Esophagus squamous epithelium (tissue), 5 donors: ENCODE results near the gene FIBP. TPM values are rescaled to one million over a fixed set of nuclear protein-coding genes. Genes with fewer than 3 reads are reported as not detected.
A peak's percentile ranks its signal among the peaks of the same experiment; 100 is the strongest.

Experiments
- DNase-seq: peaks from one replicate; lab custom pipeline; 2025; lab: John Stamatoyannopoulos, UW
- H3K27ac ChIP-seq, 4 donors: fragments of 200-600 bp; sonication (generic); one replicate each; pipeline ENCODE4 v1.5.1; 2016 to 2019; ENCODE audit warnings: mild to moderate bottlenecking in 1 of 4
- H3K27me3 ChIP-seq, 4 donors: fragments of 200-600 bp; sonication (generic); 1 replicate in 3 of 4; 2 replicates in 1 of 4; pipeline versions ENCODE4 v1.5.1 to v1.6.0; 2017 to 2021; ENCODE audit warnings: antibody characterized with exemption in 1 of 4
- H3K36me3 ChIP-seq, 3 donors: fragments of 200-600 bp; sonication (generic); one replicate each; pipeline ENCODE4 v1.5.1; 2016 to 2019
- H3K4me1 ChIP-seq, 3 donors: fragments of 200-600 bp; sonication (generic); one replicate each; pipeline ENCODE4 v1.5.1; 2017 to 2019
- H3K4me3 ChIP-seq, 4 donors: fragments of 200-600 bp; sonication (generic); 1 replicate in 3 of 4; 2 replicates in 1 of 4; pipeline ENCODE4 v1.5.1; 2016 to 2019; ENCODE audit warnings: mild to moderate bottlenecking in 2 of 4, moderate library complexity in 1 of 4
- H3K9me3 ChIP-seq, 3 donors: fragments of 200-600 bp; sonication (generic); one replicate each; pipeline ENCODE4 v1.5.1; 2016 to 2019
- POLR2A ChIP-seq, 4 donors: fragments of 450-650 bp; IDR thresholded peaks; one replicate each; pipeline ENCODE4 v1.6.1; 2017; ENCODE audit warnings: antibody characterized with exemption in 4 of 4, mild to moderate bottlenecking in 4 of 4, moderate library complexity in 3 of 4
- WGBS, 2 donors: methylation state at CpG; one replicate each; pipeline ENCODE4 v1.1.5; 2018; 5-methylcytosine and 5-hydroxymethylcytosine counted together
- intact Hi-C: fragments of 100-400 bp; cut with DNase I; formaldehyde crosslinking; loops from one replicate; pipeline ENCODE4 v1.15.0; 2022
- total RNA-seq, 4 donors: library from RNA; depleted of rRNA; stranded (reverse); fragments of >200 nt; gene quantifications; one replicate each; pipeline ENCODE4 v1.1.0, GENCODE V29; 2016
- TF ChIP-seq, protein P1 (sequence below), 6 experiments: fragments of 450-650 bp in 4 of 6; fragments of 200-600 bp in 2 of 6; sonication (generic) in 2 of 6; IDR thresholded peaks; one replicate each; pipeline ENCODE4 v1.5.1; 2016 to 2019; ENCODE audit warnings: antibody characterized with exemption in 6 of 6, mild to moderate bottlenecking in 4 of 6, moderate library complexity in 4 of 6
- donor health status: DM: yes; HTN: yes; CAD: no.

FIBP gene
- total RNA-seq, 4 donors from 2014 or later: 35.7 to 60.1 (median 38.4) TPM

DNA sequence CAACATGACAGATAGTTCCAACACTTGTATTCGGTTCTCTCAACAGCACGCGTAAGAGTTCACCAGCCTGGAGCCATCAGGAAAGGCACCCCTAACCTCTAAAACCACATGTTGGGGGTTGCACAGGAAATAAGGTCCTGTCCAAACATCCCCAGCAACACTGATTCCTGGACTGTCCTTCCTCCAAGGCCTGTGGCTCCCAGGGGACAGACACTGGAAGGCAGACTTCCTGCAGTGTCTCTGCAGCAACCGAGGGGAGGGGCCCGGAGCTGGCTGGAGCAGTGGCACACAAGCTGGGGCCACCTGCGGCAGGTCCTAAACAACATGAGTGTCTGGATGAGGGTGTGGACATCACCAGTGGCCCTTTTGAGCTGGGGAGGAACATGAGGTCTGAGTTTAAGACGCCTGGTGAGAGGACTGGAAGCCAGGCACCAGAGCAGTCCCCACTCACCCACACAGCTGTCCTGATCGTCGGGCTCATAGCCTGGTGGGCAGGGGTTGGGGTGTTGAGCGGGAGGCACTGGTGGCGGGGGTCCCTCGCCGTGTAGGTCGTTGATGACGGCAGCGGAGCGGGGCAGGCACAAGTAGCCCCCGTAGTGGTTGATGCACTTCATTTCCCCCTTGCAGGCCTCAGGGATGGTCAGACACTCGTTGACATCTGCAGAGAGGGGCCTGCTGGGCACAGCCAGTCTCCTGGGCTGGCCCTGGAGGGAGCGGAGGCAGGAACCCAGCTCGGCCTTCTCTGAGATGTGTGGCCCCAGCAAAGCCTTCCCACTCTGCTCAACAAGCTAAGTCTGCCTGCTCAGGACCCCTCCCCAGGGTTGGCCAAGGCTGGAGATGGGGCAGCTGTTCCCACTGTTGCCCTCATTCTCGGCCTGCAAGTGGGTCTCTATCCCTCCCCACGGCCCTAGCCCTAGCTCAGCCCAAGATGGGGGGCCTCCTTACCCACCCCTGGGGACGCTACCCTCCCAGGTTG is 17.3 kb downstream of the FIBP start:
- no peak for DNase-seq
- Histone ChIP-seq H3K4me1 (peaks cover 16 to 51% (median 18%) of the 10 kb centered on the region in 3 donors), H3K27ac (peak overlapping the region; percentile 81 to 95 (median 87)), H3K27me3 (no peaks in the 10 kb centered on the region), H3K4me3 (peak overlapping the region in 3 of 4 donors; percentile 59 to 73 (median 63)), H3K36me3 (peaks cover under 1 to 24% (median under 1%) of the 10 kb centered on the region in 3 donors), H3K9me3 (no peaks in the 10 kb centered on the region)
- intact Hi-C loops: no loop called here
- WGBS, 2 donors: 60% methylated on average over 3 to 17 of the region's 24 CpGs
- TF ChIP-seq, protein P1, sequence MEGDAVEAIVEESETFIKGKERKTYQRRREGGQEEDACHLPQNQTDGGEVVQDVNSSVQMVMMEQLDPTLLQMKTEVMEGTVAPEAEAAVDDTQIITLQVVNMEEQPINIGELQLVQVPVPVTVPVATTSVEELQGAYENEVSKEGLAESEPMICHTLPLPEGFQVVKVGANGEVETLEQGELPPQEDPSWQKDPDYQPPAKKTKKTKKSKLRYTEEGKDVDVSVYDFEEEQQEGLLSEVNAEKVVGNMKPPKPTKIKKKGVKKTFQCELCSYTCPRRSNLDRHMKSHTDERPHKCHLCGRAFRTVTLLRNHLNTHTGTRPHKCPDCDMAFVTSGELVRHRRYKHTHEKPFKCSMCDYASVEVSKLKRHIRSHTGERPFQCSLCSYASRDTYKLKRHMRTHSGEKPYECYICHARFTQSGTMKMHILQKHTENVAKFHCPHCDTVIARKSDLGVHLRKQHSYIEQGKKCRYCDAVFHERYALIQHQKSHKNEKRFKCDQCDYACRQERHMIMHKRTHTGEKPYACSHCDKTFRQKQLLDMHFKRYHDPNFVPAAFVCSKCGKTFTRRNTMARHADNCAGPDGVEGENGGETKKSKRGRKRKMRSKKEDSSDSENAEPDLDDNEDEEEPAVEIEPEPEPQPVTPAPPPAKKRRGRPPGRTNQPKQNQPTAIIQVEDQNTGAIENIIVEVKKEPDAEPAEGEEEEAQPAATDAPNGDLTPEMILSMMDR (IDR thresholded peaks at IDR 0.05): no peak
- no peak for TF ChIP-seq POLR2A (IDR thresholded peaks at IDR 0.05)

DNA sequence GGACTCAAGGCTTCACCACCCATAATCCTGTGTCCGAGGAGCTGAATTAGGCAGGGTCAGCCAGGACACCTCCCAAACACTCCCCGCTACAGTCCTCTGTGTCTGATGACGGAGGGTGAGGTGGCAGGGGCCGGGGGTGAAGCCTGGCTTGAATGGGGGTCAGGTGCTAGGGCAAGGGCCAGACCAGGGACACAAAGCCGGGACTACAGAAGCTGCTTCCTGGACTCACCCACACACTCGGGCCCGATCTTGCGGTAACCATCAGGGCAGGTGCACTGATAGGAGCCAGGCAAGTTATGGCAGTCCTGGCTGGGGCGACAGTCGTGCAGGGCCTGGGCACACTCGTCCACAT is 18.0 kb downstream of the FIBP start:
- Histone ChIP-seq H3K4me1 (peaks cover 16 to 51% (median 18%) of the 10 kb centered on the region in 3 donors), H3K27ac (peak overlapping the region in 2 of 4 donors; percentile 92 to 95), H3K9me3 (no peaks in the 10 kb centered on the region), H3K4me3 (no peak overlapping the region), H3K36me3 (peaks cover 7 to 31% (median 7%) of the 10 kb centered on the region in 3 donors), H3K27me3 (no peaks in the 10 kb centered on the region)
- TF ChIP-seq POLR2A (IDR thresholded peaks at IDR 0.05): no peak
- TF ChIP-seq, protein P1 (IDR thresholded peaks at IDR 0.05): no peak
- intact Hi-C loops: no loop called here
- WGBS, 2 donors: 71 to 100% methylated on average over 1 to 8 of the region's 11 CpGs
- DNase-seq: no peak

DNA sequence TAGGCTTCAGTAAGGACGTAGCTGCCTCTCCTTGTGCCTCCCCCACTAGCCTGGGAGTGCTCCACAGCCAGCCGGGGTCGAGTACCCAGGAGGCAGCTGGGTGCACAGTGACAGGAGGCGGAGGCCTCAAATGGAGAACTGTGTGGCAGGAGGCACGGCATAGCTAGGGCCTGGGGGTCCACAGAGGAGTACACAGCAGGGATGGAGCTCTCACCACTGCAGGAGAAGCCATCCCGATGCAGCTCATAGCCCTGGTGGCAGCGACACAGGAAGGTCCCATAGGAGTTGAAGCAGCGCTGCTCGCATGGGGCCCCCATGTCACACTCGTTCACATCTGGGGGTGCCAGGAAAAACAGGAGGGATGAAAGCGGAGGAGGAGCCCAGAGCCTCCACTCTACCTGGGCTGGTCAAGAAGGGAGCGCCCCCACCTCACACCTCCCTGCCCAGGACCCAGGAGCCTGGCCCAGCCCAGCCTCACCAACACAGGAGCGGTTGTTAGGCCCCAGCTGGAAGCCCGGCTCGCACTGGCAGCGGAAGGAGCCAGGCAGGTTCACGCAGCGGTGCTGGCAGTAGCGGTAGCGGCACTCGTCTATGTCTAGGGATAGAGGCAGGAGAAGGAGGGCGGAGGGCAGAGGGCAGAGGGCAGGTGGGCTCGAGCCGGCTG is 18.5 kb downstream of the FIBP start:
- peak overlapping the region in 1 of 4 donors; percentile 95 for H3K27ac ChIP-seq
- no peaks in the 10 kb centered on the region for H3K27me3 ChIP-seq
- peaks cover 12 to 36% (median 12%) of the 10 kb centered on the region in 3 donors for H3K36me3 ChIP-seq
- H3K9me3 ChIP-seq: no peaks in the 10 kb centered on the region
- DNase-seq: no peak
- no peak overlapping the region for H3K4me3 ChIP-seq
- peaks cover 16 to 51% (median 18%) of the 10 kb centered on the region in 3 donors for H3K4me1 ChIP-seq
- intact Hi-C loops: no loop called here
- 63 to 72% methylated on average over 9 to 12 of the region's 24 CpGs for WGBS, 2 donors
- TF ChIP-seq POLR2A (IDR thresholded peaks at IDR 0.05): no peak
- TF ChIP-seq, protein P1 (IDR thresholded peaks at IDR 0.05): no peak

DNA sequence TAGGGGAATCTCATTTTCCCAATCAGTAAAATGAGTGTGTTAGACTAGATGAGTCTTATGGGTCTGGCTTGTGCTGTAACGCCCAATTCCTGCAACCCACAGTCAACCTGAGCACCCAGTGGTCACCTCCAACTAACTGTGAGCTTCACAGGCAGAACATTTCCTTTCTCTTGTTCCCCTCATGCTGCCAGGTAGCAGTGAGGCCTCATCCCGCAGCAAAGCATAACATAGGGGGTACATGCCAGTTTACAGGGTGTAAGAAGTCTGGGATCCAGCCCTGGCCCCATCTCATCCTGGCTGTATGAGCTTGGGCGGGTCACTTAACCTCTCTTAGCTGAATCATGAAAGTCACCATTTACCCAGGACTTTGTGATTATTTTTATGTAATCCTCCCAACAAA is 19.4 kb downstream of the FIBP start:
- Histone ChIP-seq H3K27ac (no peak overlapping the region), H3K4me3 (no peak overlapping the region), H3K4me1 (peaks cover 14 to 51% (median 16%) of the 10 kb centered on the region in 3 donors), H3K36me3 (peaks cover 17 to 45% (median 21%) of the 10 kb centered on the region in 3 donors), H3K9me3 (no peaks in the 10 kb centered on the region), H3K27me3 (no peaks in the 10 kb centered on the region)
- DNase-seq: no peak
- TF ChIP-seq, protein P1 (IDR thresholded peaks at IDR 0.05): no peak
- no peak for TF ChIP-seq POLR2A (IDR thresholded peaks at IDR 0.05)
- intact Hi-C loops: no loop called here
- 89 to 92% methylated on average over 2 to 3 of the region's 3 CpGs for WGBS, 2 donors
